Loucy (cell line): ENCODE results near the gene C5orf15.

Experiments used
- H2AFZ ChIP-seq: fragments of 200-600 bp; sonication (generic); 2 replicates; pipeline ENCODE4 v1.6.0; 2016; ENCODE audit warnings: antibody characterized with exemption, mild to moderate bottlenecking, low read length, moderate library complexity
- H3F3A ChIP-seq: fragments of 200-600 bp; 2 replicates; pipeline ENCODE4 v1.6.0; 2016; ENCODE audit warnings: antibody characterized with exemption, low read depth, mild to moderate bottlenecking
- H3K27me3 ChIP-seq: fragments of 200-600 bp; sonication (generic); 2 replicates; pipeline ENCODE4 v1.6.1; 2014; ENCODE audit warnings: low read length, mild to moderate bottlenecking; ENCODE audit not compliant: insufficient read depth, poor library complexity, severe bottlenecking
- H3K36me3 ChIP-seq: fragments of 200-600 bp; sonication (generic); 2 replicates; pipeline ENCODE4 v1.6.1; 2016; ENCODE audit warnings: low read length; ENCODE audit not compliant: insufficient read depth
- H3K4me1 ChIP-seq: fragments of 200-600 bp; sonication (generic); 2 replicates; pipeline ENCODE4 v1.5.1; 2014; ENCODE audit warnings: low read length, mild to moderate bottlenecking; ENCODE audit not compliant: insufficient read depth, poor library complexity, severe bottlenecking
- H3K4me2 ChIP-seq: fragments of 200-600 bp; sonication (generic); 2 replicates; pipeline ENCODE4 v1.6.0; 2014; ENCODE audit warnings: antibody characterized with exemption, low read length, low read depth, mild to moderate bottlenecking; ENCODE audit not compliant: poor library complexity, severe bottlenecking
- H3K4me3 ChIP-seq: fragments of 200-600 bp; sonication (generic); 2 replicates; pipeline ENCODE4 v1.5.1; 2014; ENCODE audit warnings: low read length, mild to moderate bottlenecking, mixed read lengths; ENCODE audit not compliant: poor library complexity, severe bottlenecking
- H3K79me2 ChIP-seq: fragments of 200-600 bp; sonication (generic); 2 replicates; pipeline ENCODE4 v1.6.1; 2014; ENCODE audit warnings: low read length; ENCODE audit not compliant: insufficient read depth
- H3K9ac ChIP-seq: fragments of 200-600 bp; sonication (generic); 2 replicates; pipeline ENCODE4 v1.6.0; 2014; ENCODE audit warnings: mild to moderate bottlenecking, low read depth, low read length, moderate library complexity; ENCODE audit not compliant: poor library complexity, severe bottlenecking
- H3K9me2 ChIP-seq: fragments of 200-600 bp; sonication (generic); replicated peaks from 2 replicates; pipeline ENCODE4 v1.6.1; 2016; ENCODE audit warnings: low read depth, low read length, mixed read lengths
- H3K9me3 ChIP-seq: fragments of 200-600 bp; sonication (generic); 2 replicates; pipeline ENCODE4 v1.6.1; 2014; ENCODE audit warnings: mild to moderate bottlenecking, antibody characterized with exemption, low read length, low read depth; ENCODE audit not compliant: insufficient read depth
- H4K20me1 ChIP-seq: fragments of 200-600 bp; sonication (generic); 2 replicates; pipeline ENCODE4 v1.6.0; 2014; ENCODE audit warnings: antibody characterized with exemption, low read length, mild to moderate bottlenecking; ENCODE audit not compliant: insufficient read depth, poor library complexity, severe bottlenecking
- EZH2phosphoT487 ChIP-seq: fragments of 200-600 bp; IDR thresholded peaks from 2 replicates; pipeline ENCODE4 v1.6.1; 2018; ENCODE audit warnings: antibody characterized with exemption, mild to moderate bottlenecking, moderate library complexity, borderline replicate concordance
- TF ChIP-seq, protein P1 (sequence below): fragments of 200-600 bp; sonication (generic); conservative IDR thresholded peaks from 2 replicates; pipeline ENCODE4 v1.5.1; 2014; ENCODE audit warnings: mild to moderate bottlenecking, antibody characterized with exemption, low read length

The C5orf15 gene

DNA sequence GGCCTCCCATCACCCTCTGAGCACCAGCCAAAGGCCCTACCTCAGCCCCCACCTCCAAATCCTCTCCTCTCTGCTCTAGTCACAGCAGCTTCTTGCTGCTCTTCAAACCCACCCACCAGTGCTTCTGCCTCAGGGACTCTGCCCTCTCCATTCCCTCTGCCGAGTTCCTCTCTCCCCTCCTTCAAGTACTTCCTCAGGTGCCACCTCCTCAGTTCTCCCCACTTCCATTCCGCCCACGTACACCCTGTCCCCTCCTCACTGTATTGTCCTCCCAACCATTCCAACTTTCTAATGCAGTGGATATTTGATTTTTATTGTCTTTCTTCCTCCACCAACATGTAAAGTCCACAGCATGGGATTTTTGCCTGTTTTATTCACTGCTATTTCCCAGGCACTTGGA lies 43.2 kb downstream of the C5orf15 start:
- Histone ChIP-seq H3F3A (no peaks in the 10 kb centered on the region), H3K36me3 (no peaks in the 10 kb centered on the region), H4K20me1 (no peaks in the 10 kb centered on the region), H3K9me2 (no peaks in the 10 kb centered on the region), H3K27me3 (no peaks in the 10 kb centered on the region), H3K4me2 (no peak overlapping the region), H3K79me2 (no peaks in the 10 kb centered on the region), H3K4me1 (no peaks in the 10 kb centered on the region), H3K9ac (no peak overlapping the region), H3K4me3 (no peak overlapping the region), H3K9me3 (no peaks in the 10 kb centered on the region), H2AFZ (no peak overlapping the region)
- TF ChIP-seq, protein P1, sequence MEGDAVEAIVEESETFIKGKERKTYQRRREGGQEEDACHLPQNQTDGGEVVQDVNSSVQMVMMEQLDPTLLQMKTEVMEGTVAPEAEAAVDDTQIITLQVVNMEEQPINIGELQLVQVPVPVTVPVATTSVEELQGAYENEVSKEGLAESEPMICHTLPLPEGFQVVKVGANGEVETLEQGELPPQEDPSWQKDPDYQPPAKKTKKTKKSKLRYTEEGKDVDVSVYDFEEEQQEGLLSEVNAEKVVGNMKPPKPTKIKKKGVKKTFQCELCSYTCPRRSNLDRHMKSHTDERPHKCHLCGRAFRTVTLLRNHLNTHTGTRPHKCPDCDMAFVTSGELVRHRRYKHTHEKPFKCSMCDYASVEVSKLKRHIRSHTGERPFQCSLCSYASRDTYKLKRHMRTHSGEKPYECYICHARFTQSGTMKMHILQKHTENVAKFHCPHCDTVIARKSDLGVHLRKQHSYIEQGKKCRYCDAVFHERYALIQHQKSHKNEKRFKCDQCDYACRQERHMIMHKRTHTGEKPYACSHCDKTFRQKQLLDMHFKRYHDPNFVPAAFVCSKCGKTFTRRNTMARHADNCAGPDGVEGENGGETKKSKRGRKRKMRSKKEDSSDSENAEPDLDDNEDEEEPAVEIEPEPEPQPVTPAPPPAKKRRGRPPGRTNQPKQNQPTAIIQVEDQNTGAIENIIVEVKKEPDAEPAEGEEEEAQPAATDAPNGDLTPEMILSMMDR, result no peak

DNA sequence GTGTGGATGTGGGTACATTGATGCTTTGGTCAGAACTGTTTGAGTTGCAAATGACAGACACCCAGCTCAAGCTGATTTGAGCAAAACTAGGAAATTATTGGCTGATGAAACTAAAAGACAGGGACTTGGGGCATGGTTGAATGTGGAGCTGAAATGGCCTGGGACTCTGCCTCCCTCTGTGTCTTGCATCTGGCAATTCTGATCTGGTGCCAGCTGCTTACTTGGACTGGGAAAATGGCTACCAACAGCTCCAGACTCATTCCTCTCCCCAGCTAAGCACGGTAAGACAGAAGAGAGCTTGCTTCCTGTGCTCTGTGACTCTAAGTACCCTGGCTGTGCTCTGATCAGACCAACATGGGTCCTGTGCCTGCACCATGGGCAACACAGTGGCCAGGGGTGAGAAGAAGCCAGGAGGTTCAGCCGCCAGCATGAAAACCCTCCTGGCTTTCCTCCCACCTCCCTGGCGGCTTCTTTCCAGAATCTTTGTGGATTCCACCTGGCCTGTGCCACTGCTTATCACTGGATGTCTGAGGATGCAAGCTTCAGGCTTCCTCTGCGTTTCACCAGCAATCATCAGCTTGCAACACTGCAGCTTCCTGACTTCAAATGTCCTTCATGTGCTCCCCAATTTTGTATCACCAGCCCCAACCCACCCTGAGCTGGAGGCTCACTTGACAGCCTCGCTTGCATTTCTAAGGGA lies 44.1 kb downstream of the C5orf15 start:
- no peak for TF ChIP-seq EZH2phosphoT487
- TF ChIP-seq, protein P1, result no peak
- Histone ChIP-seq H3K9ac (no peak overlapping the region), H3K9me3 (no peaks in the 10 kb centered on the region), H3K79me2 (no peaks in the 10 kb centered on the region), H3F3A (no peaks in the 10 kb centered on the region), H3K9me2 (no peaks in the 10 kb centered on the region), H4K20me1 (no peaks in the 10 kb centered on the region), H3K27me3 (no peaks in the 10 kb centered on the region), H3K4me1 (no peaks in the 10 kb centered on the region), H3K36me3 (no peaks in the 10 kb centered on the region), H2AFZ (no peak overlapping the region), H3K4me2 (no peak overlapping the region), H3K4me3 (no peak overlapping the region)

DNA sequence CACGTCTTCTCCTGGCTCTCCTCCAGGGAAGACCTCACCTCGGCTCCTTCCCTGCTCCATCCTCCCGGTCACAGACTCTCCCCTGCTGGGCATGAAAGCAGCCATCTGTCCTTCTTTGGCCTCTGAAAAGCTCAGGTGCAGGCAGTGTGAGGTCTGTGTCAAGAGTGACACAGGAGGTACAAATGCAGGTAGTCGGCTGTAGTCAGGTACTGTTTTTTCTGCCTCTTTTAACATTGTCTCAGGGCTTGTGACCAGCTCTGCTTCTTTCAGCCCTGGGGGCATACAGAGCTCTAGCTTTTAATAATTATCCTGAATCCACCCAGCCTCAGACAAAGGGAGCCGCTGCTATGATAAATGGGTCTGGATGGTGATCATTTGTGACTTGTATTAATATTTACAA lies 46.4 kb downstream of the C5orf15 start:
- H3K36me3 ChIP-seq, result no peaks in the 10 kb centered on the region
- H3K9me3 ChIP-seq, result no peaks in the 10 kb centered on the region
- H3K4me1 ChIP-seq, result no peaks in the 10 kb centered on the region
- no peak overlapping the region for H3K4me3 ChIP-seq
- H4K20me1 ChIP-seq, result no peaks in the 10 kb centered on the region
- H2AFZ ChIP-seq, result no peak overlapping the region
- H3K79me2 ChIP-seq, result no peaks in the 10 kb centered on the region
- no peak for TF ChIP-seq EZH2phosphoT487
- TF ChIP-seq, protein P1, result no peak
- H3K9me2 ChIP-seq, result no peaks in the 10 kb centered on the region
- no peak overlapping the region for H3K9ac ChIP-seq
- H3F3A ChIP-seq, result no peaks in the 10 kb centered on the region
- no peak overlapping the region for H3K4me2 ChIP-seq
- no peaks in the 10 kb centered on the region for H3K27me3 ChIP-seq
